Rectal smooth muscle tissue (tissue), 1 donor: Measurements from ENCODE around the gene TENM3.
"Not testable (repeated sequence)": the region's sequence is repeated elsewhere in the genome, so short reads cannot be mapped to it uniquely, and the experiment has no call there.

Source experiments
- H3K27ac ChIP-seq: one replicate; pipeline ENCODE4 v1.7.0; 2013; ENCODE audit warnings: low read depth, low read length, inconsistent platforms
- H3K27me3 ChIP-seq: one replicate; pipeline ENCODE4 v1.7.0; 2013; ENCODE audit warnings: low read length; ENCODE audit not compliant: control insufficient read depth, insufficient read depth
- H3K36me3 ChIP-seq: one replicate; pipeline ENCODE4 v1.7.0; 2013; ENCODE audit warnings: low read length; ENCODE audit not compliant: control insufficient read depth, insufficient read depth
- H3K4me1 ChIP-seq: one replicate; pipeline ENCODE4 v1.7.0; 2013; ENCODE audit warnings: low read length; ENCODE audit not compliant: control insufficient read depth, insufficient read depth
- H3K4me3 ChIP-seq: one replicate; pipeline ENCODE4 v1.7.0; 2013; ENCODE audit warnings: low read length
- H3K9ac ChIP-seq: one replicate; pipeline ENCODE4 v1.7.0; 2013; ENCODE audit warnings: low read length

TENM3 gene

DNA sequence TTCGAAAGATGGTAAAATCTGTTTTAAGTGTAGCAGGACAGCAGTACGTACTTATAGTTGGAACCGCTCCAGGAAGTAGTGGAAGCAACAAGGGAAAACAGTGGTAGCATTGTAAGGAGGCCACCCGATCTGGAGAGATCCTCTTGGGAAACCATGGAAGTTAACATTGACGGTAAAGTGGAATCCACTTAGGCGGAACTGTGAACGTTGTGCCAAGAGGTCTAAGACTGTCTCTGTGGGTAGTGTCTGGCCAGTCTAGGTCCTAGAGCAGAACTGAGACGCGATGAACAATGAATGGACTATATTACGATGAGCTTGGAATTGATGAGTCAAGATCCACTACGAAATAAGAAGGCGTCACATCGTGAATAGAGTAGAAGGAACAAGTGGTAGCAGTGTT is 124.0 kb downstream of the TENM3 start:
- no peaks in the 10 kb centered on the region for H3K27me3 ChIP-seq
- no peak overlapping the region for H3K27ac ChIP-seq
- H3K9ac ChIP-seq = no peak overlapping the region
- no peaks in the 10 kb centered on the region for H3K4me1 ChIP-seq
- no peaks in the 10 kb centered on the region for H3K36me3 ChIP-seq
- no peak overlapping the region for H3K4me3 ChIP-seq

- Histone ChIP-seq H3K9ac (no peak overlapping the region), H3K27ac (no peak overlapping the region), H3K4me1 (no peaks in the 10 kb centered on the region), H3K27me3 (no peaks in the 10 kb centered on the region), H3K36me3 (no peaks in the 10 kb centered on the region), H3K4me3 (no peak overlapping the region)
These were observed 126.0 kb downstream of the TENM3 start for GRCh38 chr4:182369211-182369610.

GRCh38 chr4:182370491-182370890 is 127.3 kb downstream of the TENM3 start:
- no peaks in the 10 kb centered on the region for H3K27me3 ChIP-seq
- no peak overlapping the region for H3K9ac ChIP-seq
- H3K4me3 ChIP-seq = no peak overlapping the region
- H3K4me1 ChIP-seq = no peaks in the 10 kb centered on the region
- no peaks in the 10 kb centered on the region for H3K36me3 ChIP-seq
- no peak overlapping the region for H3K27ac ChIP-seq

DNA sequence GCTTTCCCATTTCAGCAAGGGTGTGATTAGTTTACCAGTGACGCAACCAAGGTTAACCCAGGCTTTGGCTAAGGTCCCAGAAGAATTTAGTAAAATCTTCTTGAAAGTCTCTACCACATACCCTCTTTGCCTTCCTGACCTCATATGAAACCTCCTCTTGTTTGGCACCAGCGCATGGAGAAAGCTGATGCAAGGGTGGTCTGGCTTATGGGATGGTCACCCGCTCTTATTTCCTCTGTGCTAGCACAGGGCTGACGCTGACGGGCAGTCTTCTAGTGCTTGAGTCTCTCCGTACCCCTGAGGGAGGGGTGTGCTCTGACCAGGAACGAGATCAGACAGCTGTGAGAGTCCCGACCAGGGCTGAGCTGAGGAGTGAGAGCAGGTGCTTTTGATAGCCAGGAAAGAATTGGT is 137.6 kb downstream of the TENM3 start:
- no peaks in the 10 kb centered on the region for H3K36me3 ChIP-seq
- H3K4me1 ChIP-seq = no peaks in the 10 kb centered on the region
- H3K9ac ChIP-seq = no peak overlapping the region
- no peak overlapping the region for H3K27ac ChIP-seq
- no peak overlapping the region for H3K4me3 ChIP-seq
- H3K27me3 ChIP-seq = no peaks in the 10 kb centered on the region

DNA sequence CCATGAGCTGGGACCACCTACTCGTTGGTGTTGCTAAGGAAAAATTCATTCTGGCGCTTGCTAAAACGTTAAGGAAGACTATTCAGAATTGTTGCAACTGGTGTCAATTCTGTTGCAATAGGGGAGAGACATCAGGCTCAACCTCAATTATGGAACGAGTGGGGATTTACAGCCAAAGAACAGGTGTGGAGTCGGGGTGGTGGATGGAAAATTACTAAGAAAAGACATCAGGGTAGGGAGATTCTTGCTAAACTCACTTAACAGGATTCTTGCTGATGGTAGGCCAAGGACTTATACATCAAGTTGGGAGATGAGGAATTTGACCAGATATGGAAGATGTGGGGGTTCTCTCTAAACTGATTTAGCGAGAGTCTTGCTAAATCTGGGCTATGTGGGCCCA is 139.7 kb downstream of the TENM3 start:
- Histone ChIP-seq H3K4me1 (no peaks in the 10 kb centered on the region), H3K36me3 (no peaks in the 10 kb centered on the region), H3K27me3 (no peaks in the 10 kb centered on the region), H3K4me3 (no peak overlapping the region), H3K27ac (no peak overlapping the region), H3K9ac (no peak overlapping the region)

GRCh38 chr4:182384631-182385091 is 141.5 kb downstream of the TENM3 start:
- no peaks in the 10 kb centered on the region for H3K36me3 ChIP-seq

GRCh38 chr4:182385897-182386296 is 142.7 kb downstream of the TENM3 start:
- Histone ChIP-seq H3K27ac (no peak overlapping the region), H3K36me3 (no peaks in the 10 kb centered on the region), H3K9ac (no peak overlapping the region), H3K4me3 (no peak overlapping the region), H3K4me1 (no peaks in the 10 kb centered on the region), H3K27me3 (no peaks in the 10 kb centered on the region)

More at GRCh38 chr4:182384631-182385091, 141.5 kb downstream of the TENM3 start:
- Histone ChIP-seq H3K27me3 (no peaks in the 10 kb centered on the region), H3K9ac (no peak overlapping the region), H3K4me3 (no peak overlapping the region), H3K4me1 (no peaks in the 10 kb centered on the region), H3K27ac (no peak overlapping the region)

- not testable (repeated sequence) for H3K27me3 ChIP-seq, H3K4me1 ChIP-seq, H3K27ac ChIP-seq, H3K9ac ChIP-seq, H3K36me3 ChIP-seq, H3K4me3 ChIP-seq
These were observed 143.4 kb downstream of the TENM3 start for GRCh38 chr4:182386576-182386975.

GRCh38 chr4:182391111-182391684 is 148.0 kb downstream of the TENM3 start:
- no peak overlapping the region for H3K27ac ChIP-seq
- H3K36me3 ChIP-seq = no peaks in the 10 kb centered on the region
- no peak overlapping the region for H3K4me3 ChIP-seq
- H3K4me1 ChIP-seq = no peaks in the 10 kb centered on the region
- no peak overlapping the region for H3K9ac ChIP-seq
- no peaks in the 10 kb centered on the region for H3K27me3 ChIP-seq

DNA sequence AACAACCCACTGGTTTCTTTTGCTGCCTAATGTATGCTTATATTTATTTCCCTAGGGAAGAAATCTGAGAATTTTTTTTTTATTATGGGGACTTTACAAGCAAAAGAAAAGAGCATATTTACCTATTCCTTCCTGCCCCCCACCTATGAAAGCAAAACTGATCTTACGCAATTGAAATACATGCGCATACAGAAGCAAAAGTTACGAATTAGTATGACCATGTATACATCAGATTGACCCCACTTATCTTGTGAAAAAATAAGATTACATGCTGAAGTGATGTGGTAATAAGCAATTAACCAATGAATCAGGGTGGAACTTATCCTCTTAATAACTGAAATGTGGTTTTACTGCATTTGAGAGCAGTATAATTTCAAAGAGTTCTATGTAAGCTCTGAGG is 151.0 kb downstream of the TENM3 start:
- H3K27ac ChIP-seq = no peak overlapping the region
- peaks cover 6% of the 10 kb centered on the region for H3K4me1 ChIP-seq
- no peak overlapping the region for H3K9ac ChIP-seq
- H3K27me3 ChIP-seq = no peaks in the 10 kb centered on the region
- no peak overlapping the region for H3K4me3 ChIP-seq
- H3K36me3 ChIP-seq = no peaks in the 10 kb centered on the region

DNA sequence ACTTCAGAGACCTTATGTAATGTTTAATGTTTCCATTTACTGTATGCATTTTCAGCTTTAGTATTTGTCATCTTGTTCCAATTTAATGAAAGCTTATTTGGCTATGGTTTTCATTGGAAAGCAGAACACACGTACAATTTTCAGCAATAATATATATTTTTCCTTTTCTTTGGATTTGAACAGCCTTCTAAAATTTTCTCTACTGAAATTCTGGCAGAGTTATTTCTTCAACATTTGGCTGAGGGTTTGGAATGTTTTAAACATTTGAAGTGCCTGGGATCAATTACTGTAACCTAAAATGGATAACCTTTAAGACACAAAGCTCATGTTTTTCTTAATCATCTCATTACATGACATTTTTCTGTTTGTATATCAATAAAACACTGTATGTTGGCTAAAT is 156.9 kb downstream of the TENM3 start:
- Histone ChIP-seq H3K4me3 (no peak overlapping the region), H3K9ac (no peak overlapping the region), H3K27ac (no peak overlapping the region), H3K27me3 (no peaks in the 10 kb centered on the region), H3K36me3 (no peaks in the 10 kb centered on the region), H3K4me1 (peaks cover 8% of the 10 kb centered on the region)

GRCh38 chr4:182400790-182401189 is 157.6 kb downstream of the TENM3 start:
- H3K36me3 ChIP-seq = no peaks in the 10 kb centered on the region
- no peak overlapping the region for H3K27ac ChIP-seq
- H3K4me1 ChIP-seq = peaks cover 8% of the 10 kb centered on the region
- no peak overlapping the region for H3K9ac ChIP-seq
- H3K4me3 ChIP-seq = no peak overlapping the region
- H3K27me3 ChIP-seq = no peaks in the 10 kb centered on the region

DNA sequence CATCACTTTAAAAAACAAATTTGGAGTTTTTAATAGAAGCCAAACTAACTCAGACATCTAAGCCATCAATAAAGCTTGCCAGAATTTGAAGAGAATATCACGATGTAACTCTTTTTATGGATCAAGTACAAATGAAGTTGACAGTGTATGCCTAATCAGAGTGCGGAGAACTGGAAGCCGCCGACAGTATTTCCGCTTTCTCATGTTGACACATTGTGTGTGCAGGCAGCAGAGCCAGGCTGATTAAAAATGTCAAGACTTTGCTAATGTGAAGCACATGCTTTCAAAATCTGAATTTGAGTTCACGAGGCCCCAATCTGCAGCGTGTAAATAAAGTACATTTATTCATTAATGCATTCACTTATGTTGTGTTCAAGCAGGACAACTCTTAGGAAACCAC is 161.2 kb downstream of the TENM3 start:
- Histone ChIP-seq H3K27me3 (no peaks in the 10 kb centered on the region), H3K4me3 (no peak overlapping the region), H3K27ac (no peak overlapping the region), H3K9ac (no peak overlapping the region), H3K4me1 (no peaks in the 10 kb centered on the region), H3K36me3 (no peaks in the 10 kb centered on the region)
